ENCODE measurements around the gene MRAS.

DNA sequence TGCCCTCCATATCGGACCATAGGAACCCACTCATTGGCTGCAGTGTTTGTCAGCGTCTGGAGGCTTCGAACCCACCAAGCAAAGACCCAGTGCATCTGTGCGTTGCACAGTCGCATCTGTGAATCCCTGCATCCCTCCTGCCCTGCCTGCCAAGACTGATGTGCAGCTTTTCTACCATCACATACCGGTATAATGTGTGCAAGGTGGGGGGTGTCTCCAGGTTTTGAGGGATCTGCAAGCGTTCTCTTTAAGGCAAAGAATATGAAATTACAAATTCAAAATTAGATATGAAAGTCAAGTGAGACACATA lies 18.4 kb upstream of the MRAS start:
- TF ChIP-seq, protein P1, sequence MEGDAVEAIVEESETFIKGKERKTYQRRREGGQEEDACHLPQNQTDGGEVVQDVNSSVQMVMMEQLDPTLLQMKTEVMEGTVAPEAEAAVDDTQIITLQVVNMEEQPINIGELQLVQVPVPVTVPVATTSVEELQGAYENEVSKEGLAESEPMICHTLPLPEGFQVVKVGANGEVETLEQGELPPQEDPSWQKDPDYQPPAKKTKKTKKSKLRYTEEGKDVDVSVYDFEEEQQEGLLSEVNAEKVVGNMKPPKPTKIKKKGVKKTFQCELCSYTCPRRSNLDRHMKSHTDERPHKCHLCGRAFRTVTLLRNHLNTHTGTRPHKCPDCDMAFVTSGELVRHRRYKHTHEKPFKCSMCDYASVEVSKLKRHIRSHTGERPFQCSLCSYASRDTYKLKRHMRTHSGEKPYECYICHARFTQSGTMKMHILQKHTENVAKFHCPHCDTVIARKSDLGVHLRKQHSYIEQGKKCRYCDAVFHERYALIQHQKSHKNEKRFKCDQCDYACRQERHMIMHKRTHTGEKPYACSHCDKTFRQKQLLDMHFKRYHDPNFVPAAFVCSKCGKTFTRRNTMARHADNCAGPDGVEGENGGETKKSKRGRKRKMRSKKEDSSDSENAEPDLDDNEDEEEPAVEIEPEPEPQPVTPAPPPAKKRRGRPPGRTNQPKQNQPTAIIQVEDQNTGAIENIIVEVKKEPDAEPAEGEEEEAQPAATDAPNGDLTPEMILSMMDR (IDR thresholded peaks at IDR 0.05; ENCODE audit: poor library complexity, severe bottlenecking), result no peak
- TF ChIP-seq POLR2AphosphoS5 (IDR thresholded peaks at IDR 0.05), result peak; percentile 64
- TF ChIP-seq EP300 (conservative IDR thresholded peaks at IDR 0.05; ENCODE audit: poor library complexity, severe bottlenecking), result no peak
- TF ChIP-seq TAF1 (IDR thresholded peaks at IDR 0.05; ENCODE audit: low read depth), result no peak
- no peak for TF ChIP-seq MXI1 (conservative IDR thresholded peaks at IDR 0.05; ENCODE audit: poor library complexity, severe bottlenecking)
- no peak for TF ChIP-seq EZH2 (IDR thresholded peaks at IDR 0.05; ENCODE audit: borderline replicate concordance, insufficient read depth, low read length, poor library complexity, severe bottlenecking)
- TF ChIP-seq, protein P2, sequence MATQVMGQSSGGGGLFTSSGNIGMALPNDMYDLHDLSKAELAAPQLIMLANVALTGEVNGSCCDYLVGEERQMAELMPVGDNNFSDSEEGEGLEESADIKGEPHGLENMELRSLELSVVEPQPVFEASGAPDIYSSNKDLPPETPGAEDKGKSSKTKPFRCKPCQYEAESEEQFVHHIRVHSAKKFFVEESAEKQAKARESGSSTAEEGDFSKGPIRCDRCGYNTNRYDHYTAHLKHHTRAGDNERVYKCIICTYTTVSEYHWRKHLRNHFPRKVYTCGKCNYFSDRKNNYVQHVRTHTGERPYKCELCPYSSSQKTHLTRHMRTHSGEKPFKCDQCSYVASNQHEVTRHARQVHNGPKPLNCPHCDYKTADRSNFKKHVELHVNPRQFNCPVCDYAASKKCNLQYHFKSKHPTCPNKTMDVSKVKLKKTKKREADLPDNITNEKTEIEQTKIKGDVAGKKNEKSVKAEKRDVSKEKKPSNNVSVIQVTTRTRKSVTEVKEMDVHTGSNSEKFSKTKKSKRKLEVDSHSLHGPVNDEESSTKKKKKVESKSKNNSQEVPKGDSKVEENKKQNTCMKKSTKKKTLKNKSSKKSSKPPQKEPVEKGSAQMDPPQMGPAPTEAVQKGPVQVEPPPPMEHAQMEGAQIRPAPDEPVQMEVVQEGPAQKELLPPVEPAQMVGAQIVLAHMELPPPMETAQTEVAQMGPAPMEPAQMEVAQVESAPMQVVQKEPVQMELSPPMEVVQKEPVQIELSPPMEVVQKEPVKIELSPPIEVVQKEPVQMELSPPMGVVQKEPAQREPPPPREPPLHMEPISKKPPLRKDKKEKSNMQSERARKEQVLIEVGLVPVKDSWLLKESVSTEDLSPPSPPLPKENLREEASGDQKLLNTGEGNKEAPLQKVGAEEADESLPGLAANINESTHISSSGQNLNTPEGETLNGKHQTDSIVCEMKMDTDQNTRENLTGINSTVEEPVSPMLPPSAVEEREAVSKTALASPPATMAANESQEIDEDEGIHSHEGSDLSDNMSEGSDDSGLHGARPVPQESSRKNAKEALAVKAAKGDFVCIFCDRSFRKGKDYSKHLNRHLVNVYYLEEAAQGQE (IDR thresholded peaks at IDR 0.05; ENCODE audit: borderline replicate concordance), result peak; percentile 31
- peak; percentile 1 for TF ChIP-seq SMC3 (conservative IDR thresholded peaks at IDR 0.05; ENCODE audit: poor library complexity)
- peak; percentile 18 for TF ChIP-seq RAD21 (conservative IDR thresholded peaks at IDR 0.05)
